Mesendoderm (in vitro differentiated cells): ENCODE data around the gene NPDC1.
"Not testable (repeated sequence)": the region's sequence is repeated elsewhere in the genome, so short reads cannot be mapped to it uniquely, and the experiment has no call there.

Source experiments
- DNase-seq: peaks from one replicate; pipeline ENCODE4 v3.0.0; 2013
- H2AK5ac ChIP-seq: 2 replicates; pipeline ENCODE4 v1.6.1; 2013; ENCODE audit warnings: low read length, inconsistent platforms
- H2BK120ac ChIP-seq: 2 replicates; pipeline ENCODE4 v1.6.1; 2013; ENCODE audit warnings: low read depth, mild to moderate bottlenecking, low read length, moderate library complexity, mixed read lengths
- H2BK15ac ChIP-seq: replicated peaks from 2 replicates; pipeline ENCODE4 v1.6.1; 2013; ENCODE audit warnings: low read depth, mild to moderate bottlenecking, moderate library complexity
- H2BK5ac ChIP-seq: 2 replicates; pipeline ENCODE4 v1.6.1; 2013; ENCODE audit warnings: low read length, inconsistent platforms
- H3K18ac ChIP-seq: 2 replicates; pipeline ENCODE4 v1.6.1; 2013; ENCODE audit warnings: mild to moderate bottlenecking, low read length, mixed read lengths
- H3K23ac ChIP-seq: one replicate; pipeline ENCODE4 v1.6.1; 2013; ENCODE audit warnings: low read length
- H3K27ac ChIP-seq: 2 replicates; pipeline ENCODE4 v1.5.1; 2013; ENCODE audit warnings: low read depth, mild to moderate bottlenecking, inconsistent platforms, low read length, moderate library complexity
- H3K27me3 ChIP-seq: 2 replicates; pipeline ENCODE4 v1.6.1; 2013; ENCODE audit warnings: low read length, control low read depth, mild to moderate bottlenecking, inconsistent platforms; ENCODE audit not compliant: insufficient read depth, poor library complexity
- H3K36me3 ChIP-seq: 2 replicates; pipeline ENCODE4 v1.6.1; 2013; ENCODE audit warnings: low read length, inconsistent platforms; ENCODE audit not compliant: control insufficient read depth, insufficient read depth
- H3K4ac ChIP-seq: one replicate; pipeline ENCODE4 v1.6.1; 2013; ENCODE audit warnings: low read depth, mild to moderate bottlenecking, low read length, moderate library complexity
- H3K4me1 ChIP-seq: 2 replicates; pipeline ENCODE4 v1.6.1; 2013; ENCODE audit warnings: low read depth, low read length, inconsistent platforms; ENCODE audit not compliant: control insufficient read depth
- H3K4me2 ChIP-seq: 2 replicates; pipeline ENCODE4 v1.6.1; 2013; ENCODE audit warnings: low read length
- H3K4me3 ChIP-seq: 2 replicates; pipeline ENCODE4 v1.5.1; 2013; ENCODE audit warnings: mild to moderate bottlenecking, low read length
- H3K56ac ChIP-seq: one replicate; pipeline ENCODE4 v1.6.1; 2013; ENCODE audit warnings: low read length
- H3K79me1 ChIP-seq: 2 replicates; pipeline ENCODE4 v1.6.1; 2013; ENCODE audit warnings: low read length, inconsistent platforms
- H3K79me2 ChIP-seq: 2 replicates; pipeline ENCODE4 v1.6.1; 2013; ENCODE audit warnings: mild to moderate bottlenecking, low read length; ENCODE audit not compliant: control insufficient read depth, insufficient read depth
- H3K9ac ChIP-seq: 2 replicates; pipeline ENCODE4 v1.6.1; 2013; ENCODE audit warnings: low read length, inconsistent platforms
- H4K5ac ChIP-seq: one replicate; pipeline ENCODE4 v1.6.1; 2013; ENCODE audit warnings: low read length
- H4K8ac ChIP-seq: one replicate; pipeline ENCODE4 v1.6.1; 2013; ENCODE audit warnings: low read depth, mild to moderate bottlenecking, control low read depth, low read length, moderate library complexity
- WGBS: extraction: QIAGEN DNeasy Blood & Tissue Kit; methylation state at CpG from one replicate; pipeline ENCODE4 v1.1.7; 2013; ENCODE audit warnings: low lambda C conversion rate, missing lambda C conversion rate; ENCODE audit not compliant: insufficient coverage; ENCODE audit errors: extremely low coverage; 5-methylcytosine and 5-hydroxymethylcytosine counted together

Gene NPDC1

DNA sequence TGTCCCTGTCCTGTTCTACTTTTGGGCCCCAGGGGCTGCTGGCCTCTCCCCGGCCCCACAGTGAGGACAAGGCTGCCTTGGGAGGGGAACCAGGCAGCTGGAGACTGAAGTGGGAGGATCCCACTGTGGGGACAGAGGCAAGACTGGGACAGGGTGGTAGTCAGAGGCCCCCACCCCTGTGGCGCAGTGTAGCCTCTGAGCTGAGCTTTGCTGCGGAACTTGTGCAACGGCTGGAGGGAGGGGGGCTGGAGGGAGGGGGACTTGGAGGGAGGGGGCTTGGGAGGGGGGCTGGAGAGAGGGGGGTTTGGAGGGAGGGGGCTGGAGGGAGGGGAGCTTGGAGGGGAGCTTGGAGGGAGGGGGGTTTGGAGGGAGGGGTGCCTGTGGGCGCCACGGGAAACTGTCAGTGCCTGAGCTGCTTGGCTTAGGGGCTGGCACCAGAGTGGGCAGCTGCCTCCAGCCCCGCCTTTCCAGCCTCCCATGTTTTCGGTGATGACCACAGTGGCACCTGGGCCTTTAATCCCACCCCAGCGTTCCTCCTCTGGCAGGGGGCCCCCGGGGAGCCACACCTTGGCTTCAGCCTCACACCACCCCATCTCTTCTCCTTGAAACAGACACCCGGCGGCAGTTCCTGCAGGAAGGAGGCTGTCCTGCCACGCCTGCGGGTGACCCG lies 11.8 kb downstream of the NPDC1 start:
- Histone ChIP-seq H3K4me3 (no peak overlapping the region), H4K8ac (no peak overlapping the region), H2AK5ac (no peak overlapping the region), H4K5ac (no peak overlapping the region), H2BK5ac (no peak overlapping the region), H3K36me3 (no peaks in the 10 kb centered on the region), H3K4me1 (no peaks in the 10 kb centered on the region), H3K27me3 (no peaks in the 10 kb centered on the region), H2BK15ac (no peak overlapping the region), H3K27ac (no peak overlapping the region), H3K4me2 (no peak overlapping the region), H3K79me2 (no peaks in the 10 kb centered on the region), H3K9ac (no peak overlapping the region), H3K4ac (no peak overlapping the region), H3K79me1 (no peaks in the 10 kb centered on the region), H3K56ac (no peak overlapping the region), H3K18ac (no peak overlapping the region), H2BK120ac (no peak overlapping the region), H3K23ac (no peak overlapping the region)
- no CpG with 5 or more reads among the region's 15 CpGs for WGBS
- no peak for DNase-seq

DNA sequence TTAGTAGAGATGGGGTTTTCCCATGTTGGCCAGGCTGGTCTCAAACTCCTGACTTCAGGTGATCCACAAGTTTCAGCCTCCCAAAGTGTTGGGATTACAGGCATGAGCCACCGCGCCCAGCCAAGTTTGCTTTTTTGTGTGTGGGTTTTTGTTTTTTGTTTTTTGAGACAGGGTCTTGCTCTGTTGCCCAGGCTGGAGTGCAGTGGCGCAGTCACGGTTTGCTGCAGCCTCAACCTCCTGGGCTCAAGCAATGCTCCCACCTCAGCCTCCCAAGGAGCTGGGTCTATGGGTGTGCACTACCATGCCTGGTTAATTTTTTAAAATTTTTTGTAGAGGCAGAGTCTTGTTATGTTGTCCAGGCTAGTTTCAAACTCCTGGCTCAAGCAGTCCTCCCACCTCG lies 12.5 kb downstream of the NPDC1 start:
- WGBS, result no CpG with 5 or more reads among the region's 5 CpGs
- not testable (repeated sequence) for H2BK5ac ChIP-seq, H3K4me3 ChIP-seq, H2BK15ac ChIP-seq, H3K27ac ChIP-seq, H3K9ac ChIP-seq, H3K4ac ChIP-seq, H3K56ac ChIP-seq, H4K8ac ChIP-seq, H3K27me3 ChIP-seq, H3K23ac ChIP-seq, H3K18ac ChIP-seq, H4K5ac ChIP-seq, H3K79me1 ChIP-seq, H3K79me2 ChIP-seq, H2AK5ac ChIP-seq, H2BK120ac ChIP-seq, H3K36me3 ChIP-seq, H3K4me2 ChIP-seq, DNase-seq, H3K4me1 ChIP-seq

DNA sequence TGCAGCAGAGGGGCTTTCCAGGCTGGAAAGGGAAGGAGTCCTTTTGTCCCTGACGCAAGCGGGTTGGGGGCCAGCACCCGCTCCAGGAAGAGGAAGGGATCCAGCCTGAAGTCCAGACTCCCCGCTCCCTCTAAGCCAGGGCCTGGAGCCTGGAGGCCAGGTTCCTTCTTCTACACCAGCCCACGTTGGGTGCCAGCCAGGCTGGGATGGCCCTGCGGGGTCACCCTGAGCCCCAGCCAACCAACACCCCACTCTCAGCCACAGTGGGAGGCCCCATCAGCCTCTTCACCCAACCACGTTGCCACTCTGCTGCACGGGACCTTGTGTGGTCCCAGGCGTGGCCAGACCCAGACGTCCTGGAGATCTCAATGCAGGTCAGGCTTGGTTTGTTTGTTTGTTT lies 13.1 kb downstream of the NPDC1 start:
- WGBS, result no CpG with 5 or more reads among the region's 10 CpGs
- H2BK15ac ChIP-seq, result no peak overlapping the region

DNA sequence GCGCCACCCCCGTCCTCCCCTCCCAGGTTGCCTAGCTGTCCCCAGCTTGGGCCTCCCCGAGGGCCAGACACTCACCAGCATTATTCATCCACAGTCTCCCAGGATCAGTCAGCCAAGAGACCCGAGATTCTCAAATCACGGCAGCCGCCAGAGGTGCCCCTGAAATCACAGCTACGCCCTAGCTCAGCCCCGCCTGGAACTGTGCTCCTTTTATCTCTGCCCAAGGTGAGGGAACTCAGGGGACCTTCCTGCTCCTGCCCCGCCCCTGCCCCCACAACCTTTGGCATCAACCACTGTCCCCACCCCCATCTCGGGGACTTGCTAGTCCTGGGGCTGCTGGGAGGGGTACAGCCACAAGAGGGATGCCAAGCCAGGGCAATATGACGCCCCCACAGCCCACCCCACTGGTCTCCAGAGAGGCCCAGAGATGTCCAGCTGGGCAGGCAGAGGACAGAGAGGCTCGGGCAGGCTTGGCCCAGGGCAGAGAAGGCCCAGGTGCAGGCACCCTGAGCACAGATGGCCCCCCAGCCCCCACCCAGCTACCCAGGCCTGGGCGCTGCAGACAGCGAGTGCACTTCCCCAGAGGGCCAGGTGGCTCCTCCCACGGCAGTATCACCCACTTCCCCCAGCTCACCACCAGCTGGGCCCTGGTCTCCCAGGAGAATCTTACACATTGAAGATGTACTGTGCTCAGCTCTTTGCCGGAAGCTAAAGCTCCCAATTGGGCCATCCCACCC lies 13.9 kb downstream of the NPDC1 start, which contains the start of gene FUT7:
Gene FUT7 (minus strand): TSS at position 185 of the 737 bp plus-strand sequence. CDS start 97 bp downstream, at position 88.
- Histone ChIP-seq H2BK120ac (no peak within 1 kb of the TSS), H3K36me3 (no peaks in the 10 kb centered on the region), H2BK15ac (no peak within 1 kb of the TSS), H3K4me3 (no peak within 1 kb of the TSS), H3K79me2 (no peaks in the 10 kb centered on the region), H2AK5ac (no peak within 1 kb of the TSS), H3K18ac (no peak within 1 kb of the TSS), H3K4me2 (no peak within 1 kb of the TSS), H3K27me3 (no peaks in the 10 kb centered on the region), H3K27ac (no peak within 1 kb of the TSS), H4K8ac (no peak within 1 kb of the TSS), H3K56ac (no peak within 1 kb of the TSS), H3K79me1 (no peaks in the 10 kb centered on the region), H3K4ac (no peak within 1 kb of the TSS), H3K9ac (no peak within 1 kb of the TSS), H4K5ac (no peak within 1 kb of the TSS), H3K23ac (no peak within 1 kb of the TSS), H3K4me1 (no peaks in the 10 kb centered on the region), H2BK5ac (no peak within 1 kb of the TSS)
- no CpG with 5 or more reads among the region's 16 CpGs for WGBS
- no peak for DNase-seq

More for the DNA sequence above, 13.1 kb downstream of the NPDC1 start:
- no peak overlapping the region for H3K27ac ChIP-seq
- H3K79me2 ChIP-seq, result no peaks in the 10 kb centered on the region
- no peak overlapping the region for H2BK120ac ChIP-seq
- H3K4ac ChIP-seq, result no peak overlapping the region
- no peak overlapping the region for H4K8ac ChIP-seq
- no peaks in the 10 kb centered on the region for H3K79me1 ChIP-seq
- no peak overlapping the region for H3K56ac ChIP-seq
- H4K5ac ChIP-seq, result no peak overlapping the region
- H3K27me3 ChIP-seq, result no peaks in the 10 kb centered on the region
- no peak overlapping the region for H3K23ac ChIP-seq
- H3K4me2 ChIP-seq, result no peak overlapping the region
- no peak for DNase-seq
- no peak overlapping the region for H3K9ac ChIP-seq
- H2AK5ac ChIP-seq, result no peak overlapping the region
- H3K18ac ChIP-seq, result no peak overlapping the region
- H3K4me3 ChIP-seq, result no peak overlapping the region
- no peaks in the 10 kb centered on the region for H3K36me3 ChIP-seq
- H3K4me1 ChIP-seq, result no peaks in the 10 kb centered on the region
- H2BK5ac ChIP-seq, result no peak overlapping the region

DNA sequence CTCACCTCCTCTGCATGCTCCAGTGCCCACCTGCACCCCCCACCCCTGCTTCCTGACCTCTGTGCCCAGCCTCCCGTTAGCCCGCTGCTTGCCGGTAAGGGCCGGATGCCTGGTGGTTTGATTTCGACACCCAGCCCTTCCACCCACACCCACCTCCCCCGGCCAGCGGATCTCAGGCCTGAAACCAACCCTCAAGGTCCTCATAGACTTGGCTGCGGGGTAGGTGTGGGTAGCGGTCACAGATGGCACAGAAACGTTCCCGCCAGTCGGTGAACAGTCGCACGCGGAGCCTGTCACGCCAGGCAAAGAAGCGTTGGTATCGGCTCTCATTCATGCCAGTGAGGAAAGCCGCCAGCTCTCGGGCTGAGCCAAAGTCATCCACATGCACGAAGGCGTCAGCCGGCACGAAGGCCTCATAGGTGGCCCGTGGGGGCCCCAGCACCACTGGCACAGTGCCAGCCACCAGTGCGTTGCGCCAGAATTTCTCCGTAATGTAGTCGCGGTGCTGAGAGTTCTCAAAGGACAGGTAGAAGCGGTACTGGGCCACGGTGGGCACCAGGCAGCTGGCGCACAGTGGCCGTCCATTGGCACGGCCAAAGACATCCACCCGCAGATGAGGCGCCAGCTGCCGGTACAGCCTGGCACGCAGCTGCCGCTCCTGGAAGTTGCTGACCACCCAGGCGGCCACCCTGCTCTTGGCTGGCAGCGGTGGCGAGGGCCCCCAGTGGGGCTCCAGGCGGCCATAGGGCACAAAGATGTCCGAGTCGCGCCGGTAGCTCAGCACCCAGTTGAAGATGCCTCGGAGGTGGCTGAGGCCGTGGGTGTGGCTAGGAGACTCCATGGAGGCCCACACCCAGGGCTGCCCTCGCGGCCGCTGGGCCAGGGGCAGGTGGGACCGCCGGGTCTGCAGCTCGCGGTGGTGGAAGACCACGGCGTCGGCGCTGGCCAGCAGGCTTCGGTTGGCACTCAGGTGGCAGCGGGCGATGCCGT lies 15.1 kb downstream of the NPDC1 start:
- Histone ChIP-seq H4K5ac (no peak overlapping the region), H3K36me3 (no peaks in the 10 kb centered on the region), H2AK5ac (no peak overlapping the region), H3K27me3 (no peaks in the 10 kb centered on the region), H3K56ac (no peak overlapping the region), H2BK120ac (no peak overlapping the region), H2BK15ac (no peak overlapping the region), H3K4me3 (no peak overlapping the region), H3K27ac (no peak overlapping the region), H4K8ac (no peak overlapping the region), H3K9ac (no peak overlapping the region), H3K4me1 (no peaks in the 10 kb centered on the region), H3K4ac (no peak overlapping the region), H3K18ac (no peak overlapping the region), H2BK5ac (no peak overlapping the region), H3K79me2 (no peaks in the 10 kb centered on the region), H3K4me2 (no peak overlapping the region), H3K79me1 (no peaks in the 10 kb centered on the region), H3K23ac (no peak overlapping the region)
- no peak for DNase-seq
- no CpG with 5 or more reads among the region's 65 CpGs for WGBS
